NB4 (cell line): ENCODE results near the gene IFT25.
"Not testable (repeated sequence)": the region's sequence is repeated elsewhere in the genome, so short reads cannot be mapped to it uniquely, and the experiment has no call there.

ENCODE experiments used
- MYC ChIP-seq: IDR thresholded peaks from 2 replicates; pipeline ENCODE4 v1.6.1; 2011; ENCODE audit warnings: low read depth, low read length
- POLR2A ChIP-seq: IDR thresholded peaks from 2 replicates; pipeline ENCODE4 v1.6.1; 2011; ENCODE audit warnings: mild to moderate bottlenecking; ENCODE audit not compliant: insufficient read length; ENCODE audit errors: extremely low read depth
- TF ChIP-seq, protein P1 (sequence below): IDR thresholded peaks from one replicate; pipeline ENCODE4 v1.5.1; 2012; ENCODE audit warnings: low read depth, low read length
- TF ChIP-seq, protein P2 (sequence below): IDR thresholded peaks from 2 replicates; pipeline ENCODE4 v1.6.1; 2011; ENCODE audit warnings: low read depth, low read length

DNA sequence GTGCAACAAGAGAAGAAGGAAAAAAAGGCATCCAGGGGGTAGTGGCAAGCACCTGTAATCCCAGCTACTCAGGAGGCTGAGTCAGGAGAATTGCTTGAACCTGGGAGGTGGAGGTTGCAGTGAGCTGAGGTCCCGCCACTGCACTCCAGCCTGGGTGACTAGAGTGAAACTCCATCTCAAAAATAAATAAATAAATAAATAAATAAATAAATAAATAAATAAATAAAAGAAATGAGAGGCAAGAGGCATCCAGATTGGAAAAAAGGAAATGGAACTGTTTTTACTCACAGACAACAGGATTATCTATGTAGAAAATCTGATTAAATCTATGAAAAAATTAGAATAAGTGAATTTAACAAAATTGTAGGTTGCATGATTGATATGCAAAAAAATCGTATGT is 49.0 kb upstream of the IFT25 start:
- TF ChIP-seq, protein P1, sequence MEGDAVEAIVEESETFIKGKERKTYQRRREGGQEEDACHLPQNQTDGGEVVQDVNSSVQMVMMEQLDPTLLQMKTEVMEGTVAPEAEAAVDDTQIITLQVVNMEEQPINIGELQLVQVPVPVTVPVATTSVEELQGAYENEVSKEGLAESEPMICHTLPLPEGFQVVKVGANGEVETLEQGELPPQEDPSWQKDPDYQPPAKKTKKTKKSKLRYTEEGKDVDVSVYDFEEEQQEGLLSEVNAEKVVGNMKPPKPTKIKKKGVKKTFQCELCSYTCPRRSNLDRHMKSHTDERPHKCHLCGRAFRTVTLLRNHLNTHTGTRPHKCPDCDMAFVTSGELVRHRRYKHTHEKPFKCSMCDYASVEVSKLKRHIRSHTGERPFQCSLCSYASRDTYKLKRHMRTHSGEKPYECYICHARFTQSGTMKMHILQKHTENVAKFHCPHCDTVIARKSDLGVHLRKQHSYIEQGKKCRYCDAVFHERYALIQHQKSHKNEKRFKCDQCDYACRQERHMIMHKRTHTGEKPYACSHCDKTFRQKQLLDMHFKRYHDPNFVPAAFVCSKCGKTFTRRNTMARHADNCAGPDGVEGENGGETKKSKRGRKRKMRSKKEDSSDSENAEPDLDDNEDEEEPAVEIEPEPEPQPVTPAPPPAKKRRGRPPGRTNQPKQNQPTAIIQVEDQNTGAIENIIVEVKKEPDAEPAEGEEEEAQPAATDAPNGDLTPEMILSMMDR, result not testable (repeated sequence)
- not testable (repeated sequence) for TF ChIP-seq POLR2A, MYC
- TF ChIP-seq, protein P2, sequence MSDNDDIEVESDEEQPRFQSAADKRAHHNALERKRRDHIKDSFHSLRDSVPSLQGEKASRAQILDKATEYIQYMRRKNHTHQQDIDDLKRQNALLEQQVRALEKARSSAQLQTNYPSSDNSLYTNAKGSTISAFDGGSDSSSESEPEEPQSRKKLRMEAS, result not testable (repeated sequence)
